NCI-H226 (cell line): Measurements from ENCODE around the gene GPHA2.
"Not testable (repeated sequence)": the region's sequence is repeated elsewhere in the genome, so short reads cannot be mapped to it uniquely, and the experiment has no call there.

Source experiments
- DNase-seq: peaks from one replicate; pipeline ENCODE4 v3.0.0-alpha.2; 2015

Gene GPHA2

GRCh38 chr11:64935359-64936081 lies at the start of gene GPHA2:
Gene GPHA2, minus strand, starts transcription at chr11:64935893. Its CDS starts 433 bp downstream, at chr11:64935460.
- DNase-seq = no peak

GRCh38 chr11:64983339-64983738 lies 47.6 kb upstream of the GPHA2 start:
- not testable (repeated sequence) for DNase-seq

GRCh38 chr11:64976651-64977050 lies 41.0 kb upstream of the GPHA2 start:
- DNase-seq = no peak

- DNase-seq = no peak
Measured at GRCh38 chr11:64974124-64974523, 38.4 kb upstream of the GPHA2 start.

GRCh38 chr11:64971421-64972233 lies 35.9 kb upstream of the GPHA2 start, which contains the start of gene MAJIN:
Gene MAJIN, minus strand, starts transcription at chr11:64972108. Its CDS starts 12,703 bp downstream, at chr11:64959405.
- peak; percentile 54 for DNase-seq

GRCh38 chr11:64970731-64971151 lies 35.0 kb upstream of the GPHA2 start:
- DNase-seq = peak; percentile 72

GRCh38 chr11:64969209-64969608 lies 33.5 kb upstream of the GPHA2 start:
- peak; percentile 48 for DNase-seq

GRCh38 chr11:64967375-64967774 lies 31.7 kb upstream of the GPHA2 start:
- no peak for DNase-seq

- DNase-seq = no peak
Measured at GRCh38 chr11:64963072-64963631, 27.5 kb upstream of the GPHA2 start.

- peak; percentile 60 for DNase-seq
Measured at GRCh38 chr11:64960719-64961118, 25.0 kb upstream of the GPHA2 start.

- no peak for DNase-seq
Measured at GRCh38 chr11:64959498-64959897, 23.8 kb upstream of the GPHA2 start.

- DNase-seq = no peak
Measured at GRCh38 chr11:64954201-64954600, 18.5 kb upstream of the GPHA2 start.

- no peak for DNase-seq
Measured at GRCh38 chr11:64951529-64951928, 15.8 kb upstream of the GPHA2 start.

- no peak for DNase-seq
Measured at GRCh38 chr11:64947208-64947814, 11.6 kb upstream of the GPHA2 start.

- no peak for DNase-seq
Measured at GRCh38 chr11:64936539-64936938, 846 bp upstream of the GPHA2 start.

GRCh38 chr11:64934682-64935358 lies 873 bp downstream of the GPHA2 start:
- no peak for DNase-seq

- DNase-seq = no peak
Measured at GRCh38 chr11:64933935-64934681, 1.6 kb downstream of the GPHA2 start.

GRCh38 chr11:64933213-64933934 lies 2.3 kb downstream of the GPHA2 start:
- DNase-seq = no peak

GRCh38 chr11:64932324-64932723 lies 3.4 kb downstream of the GPHA2 start:
- DNase-seq = no peak

- DNase-seq = no peak
Measured at GRCh38 chr11:64931290-64931689, 4.4 kb downstream of the GPHA2 start.

- DNase-seq = no peak
Measured at GRCh38 chr11:64930340-64930739, 5.4 kb downstream of the GPHA2 start.
